ENCODE results near the gene NXPH4.

The NXPH4 gene

DNA sequence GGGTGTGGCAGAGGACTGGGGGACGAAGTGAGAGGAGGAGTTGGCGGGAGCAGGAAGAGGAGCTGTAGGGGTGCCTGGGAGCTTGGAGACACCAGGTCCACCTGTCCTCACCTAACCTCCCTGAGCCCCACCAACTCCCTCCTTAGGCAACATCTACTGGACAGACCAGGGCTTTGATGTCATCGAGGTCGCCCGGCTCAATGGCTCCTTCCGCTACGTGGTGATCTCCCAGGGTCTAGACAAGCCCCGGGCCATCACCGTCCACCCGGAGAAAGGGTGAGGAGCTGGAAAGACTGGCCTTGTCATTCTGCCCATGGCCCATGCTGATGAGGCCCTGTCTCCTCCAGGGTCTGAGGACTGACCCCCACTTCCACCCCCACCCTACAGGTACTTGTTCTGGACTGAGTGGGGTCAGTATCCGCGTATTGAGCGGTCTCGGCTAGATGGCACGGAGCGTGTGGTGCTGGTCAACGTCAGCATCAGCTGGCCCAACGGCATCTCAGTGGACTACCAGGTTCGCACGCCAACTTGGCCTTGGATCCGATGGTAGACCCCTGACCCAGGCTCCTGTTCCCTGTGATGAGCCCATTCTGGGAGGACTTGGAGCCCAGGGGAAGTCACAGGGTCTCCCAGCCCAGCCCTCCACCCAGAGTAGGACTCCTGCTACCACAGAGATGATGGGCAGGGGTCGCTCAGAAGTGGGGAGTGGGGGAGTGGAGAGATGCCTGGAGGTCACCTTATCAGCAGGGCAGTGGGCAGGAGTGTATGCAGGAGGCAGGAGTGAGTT lies 32.5 kb upstream of the NXPH4 start:
- DNase-seq (ENCODE audit: low read depth), result no peak

DNA sequence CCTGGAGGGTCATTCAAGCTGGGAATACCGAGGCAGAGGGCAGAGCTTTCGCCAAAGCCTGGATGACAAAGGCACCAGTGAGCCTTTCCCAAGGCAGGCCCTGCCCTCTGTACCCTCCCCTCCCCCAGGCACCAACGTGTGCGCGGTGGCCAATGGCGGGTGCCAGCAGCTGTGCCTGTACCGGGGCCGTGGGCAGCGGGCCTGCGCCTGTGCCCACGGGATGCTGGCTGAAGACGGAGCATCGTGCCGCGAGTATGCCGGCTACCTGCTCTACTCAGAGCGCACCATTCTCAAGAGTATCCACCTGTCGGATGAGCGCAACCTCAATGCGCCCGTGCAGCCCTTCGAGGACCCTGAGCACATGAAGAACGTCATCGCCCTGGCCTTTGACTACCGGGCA lies 31.2 kb upstream of the NXPH4 start:
- DNase-seq (ENCODE audit: low read depth), result no peak

DNA sequence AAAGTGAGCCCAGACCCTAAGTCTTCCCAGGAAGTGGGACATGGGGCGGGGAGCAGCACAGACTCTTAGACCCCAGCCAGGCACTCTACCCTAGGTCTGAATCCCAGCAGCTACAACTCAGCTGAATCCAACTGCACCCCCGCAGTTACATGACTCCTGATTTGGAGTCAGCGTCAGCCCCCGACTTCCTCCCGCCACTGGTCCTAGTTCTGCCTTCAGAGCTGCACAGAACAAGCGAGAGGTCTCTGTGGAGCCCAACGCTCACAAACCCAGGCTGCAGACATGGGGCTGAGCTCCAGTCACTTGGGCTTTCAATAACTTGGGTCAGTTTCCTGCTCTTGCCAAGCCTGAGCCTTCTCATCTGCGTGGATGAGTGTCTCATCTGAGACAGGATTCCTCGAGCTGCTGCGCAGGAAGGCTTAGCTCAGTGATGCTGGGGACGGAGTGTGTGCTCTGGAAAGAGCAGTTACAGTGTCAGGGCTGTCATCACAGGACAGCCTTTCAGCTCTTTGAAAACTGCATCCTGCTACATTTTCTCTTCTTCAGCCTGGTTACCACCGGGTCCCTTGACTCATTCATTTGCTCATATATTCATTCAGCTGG lies 30.6 kb upstream of the NXPH4 start:
- DNase-seq (ENCODE audit: low read depth), result no peak

DNA sequence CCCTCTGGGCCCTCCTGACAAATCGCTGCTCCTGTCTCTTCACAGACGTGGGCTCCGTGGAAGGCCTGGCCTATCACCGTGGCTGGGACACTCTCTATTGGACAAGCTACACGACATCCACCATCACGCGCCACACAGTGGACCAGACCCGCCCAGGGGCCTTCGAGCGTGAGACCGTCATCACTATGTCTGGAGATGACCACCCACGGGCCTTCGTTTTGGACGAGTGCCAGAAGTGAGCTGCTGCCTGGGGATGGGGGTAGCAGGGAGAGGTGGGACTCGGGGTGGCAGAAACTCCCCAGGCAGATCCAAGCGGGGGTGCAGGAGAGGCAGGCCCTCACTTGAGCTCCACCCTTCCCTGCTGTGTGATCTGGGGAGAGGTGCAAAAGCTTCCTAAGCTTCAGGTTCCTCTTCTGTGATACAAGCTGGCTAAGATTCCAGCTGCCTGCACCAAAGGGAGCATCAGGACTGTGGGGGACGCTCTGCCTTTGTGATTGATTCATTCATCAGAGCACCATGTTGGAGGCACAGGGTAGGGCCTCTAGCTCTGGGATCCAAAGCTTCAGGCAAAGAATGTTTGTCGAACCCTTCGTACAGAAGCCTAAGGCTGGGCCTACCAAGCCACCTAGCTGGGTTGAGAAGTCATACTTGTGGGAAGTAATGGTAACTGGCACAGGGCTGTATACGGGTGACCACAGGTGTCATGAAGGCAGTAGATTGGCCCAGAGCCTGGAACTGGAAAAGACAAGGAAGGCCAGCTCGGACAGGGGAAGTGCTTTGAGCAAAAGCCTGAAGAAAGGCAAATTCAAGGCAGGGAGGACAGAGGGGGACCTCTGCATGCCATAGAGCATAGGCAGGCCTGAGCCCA lies 29.1 kb upstream of the NXPH4 start:
- no peak for DNase-seq (ENCODE audit: low read depth)

DNA sequence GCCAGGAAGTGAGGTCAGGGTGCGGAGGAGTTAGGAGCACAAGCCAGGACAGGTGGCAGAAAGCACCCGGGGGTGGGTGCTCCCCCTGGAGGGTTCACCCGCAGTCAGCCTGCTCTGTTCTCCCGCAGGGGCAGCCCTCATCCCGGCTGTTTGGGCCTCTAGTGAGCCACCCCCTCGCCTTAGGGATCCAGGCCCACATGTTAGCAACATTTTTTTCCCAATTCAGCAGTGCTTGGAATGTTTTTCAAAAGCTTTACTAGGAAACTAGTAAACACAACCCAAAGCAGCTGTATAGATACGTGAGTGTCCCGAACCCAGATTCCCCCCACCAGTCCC lies 28.5 kb upstream of the NXPH4 start:
- DNase-seq (ENCODE audit: low read depth), result no peak

DNA sequence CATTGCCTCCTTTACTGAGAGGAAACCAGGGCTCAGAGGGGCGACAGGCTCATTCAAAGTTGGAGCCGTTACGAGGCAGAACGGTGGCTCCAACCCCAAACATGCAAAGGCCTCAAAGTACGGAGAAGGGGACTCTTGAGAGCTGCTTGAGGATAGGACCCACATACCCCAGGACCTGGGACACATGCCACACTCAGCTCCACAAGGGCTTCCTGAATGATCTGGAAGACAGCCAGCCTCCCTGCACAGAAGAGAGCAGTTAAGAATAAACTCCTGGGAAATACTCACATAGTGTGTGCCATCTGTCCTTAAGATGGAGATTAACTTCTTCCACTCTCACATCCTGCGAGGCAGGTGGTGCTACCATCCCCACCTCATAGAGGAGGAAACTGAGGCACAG lies 26.6 kb upstream of the NXPH4 start:
- DNase-seq (ENCODE audit: low read depth), result no peak

DNA sequence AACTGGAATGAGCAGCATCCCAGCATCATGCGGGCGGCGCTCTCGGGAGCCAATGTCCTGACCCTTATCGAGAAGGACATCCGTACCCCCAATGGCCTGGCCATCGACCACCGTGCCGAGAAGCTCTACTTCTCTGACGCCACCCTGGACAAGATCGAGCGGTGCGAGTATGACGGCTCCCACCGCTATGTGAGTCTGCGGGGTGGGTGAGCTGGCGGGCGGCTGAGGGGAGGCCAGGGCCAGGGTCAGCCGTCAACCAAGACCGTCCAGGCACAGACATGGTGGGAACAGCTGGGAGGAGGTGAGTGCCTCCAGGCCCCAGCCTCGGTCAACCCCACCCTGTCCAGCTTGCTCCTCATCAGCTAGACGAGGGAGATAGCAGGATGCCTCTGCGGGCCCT lies 25.8 kb upstream of the NXPH4 start:
- DNase-seq (ENCODE audit: low read depth), result no peak

DNA sequence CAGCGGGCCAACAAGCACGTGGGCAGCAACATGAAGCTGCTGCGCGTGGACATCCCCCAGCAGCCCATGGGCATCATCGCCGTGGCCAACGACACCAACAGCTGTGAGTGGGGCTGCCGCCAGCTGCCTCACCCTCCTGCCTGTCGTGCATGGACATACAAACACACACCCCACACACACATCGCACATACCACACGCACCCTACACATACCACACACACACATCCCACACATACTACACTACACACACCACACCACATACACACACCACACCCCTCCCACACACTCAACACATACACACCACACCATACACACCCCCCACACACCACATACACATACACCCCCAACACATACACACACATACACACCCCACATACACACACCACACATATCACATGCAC lies 25.2 kb upstream of the NXPH4 start:
- no peak for DNase-seq (ENCODE audit: low read depth)

DNA sequence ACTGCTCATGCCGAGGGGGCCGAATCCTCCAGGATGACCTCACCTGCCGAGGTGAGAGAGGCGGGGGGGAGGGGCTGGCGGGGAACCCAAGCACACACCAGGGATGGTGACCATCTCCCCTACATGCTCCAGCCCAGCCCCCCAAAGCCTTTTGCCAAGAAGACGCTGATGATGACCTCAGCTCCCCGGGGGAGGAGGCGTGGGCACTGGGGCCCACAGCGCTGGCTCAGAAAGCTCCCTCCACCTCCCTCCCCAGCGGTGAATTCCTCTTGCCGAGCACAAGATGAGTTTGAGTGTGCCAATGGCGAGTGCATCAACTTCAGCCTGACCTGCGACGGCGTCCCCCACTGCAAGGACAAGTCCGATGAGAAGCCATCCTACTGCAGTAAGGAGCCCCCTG lies 23.7 kb upstream of the NXPH4 start:
- DNase-seq (ENCODE audit: low read depth), result no peak

DNA sequence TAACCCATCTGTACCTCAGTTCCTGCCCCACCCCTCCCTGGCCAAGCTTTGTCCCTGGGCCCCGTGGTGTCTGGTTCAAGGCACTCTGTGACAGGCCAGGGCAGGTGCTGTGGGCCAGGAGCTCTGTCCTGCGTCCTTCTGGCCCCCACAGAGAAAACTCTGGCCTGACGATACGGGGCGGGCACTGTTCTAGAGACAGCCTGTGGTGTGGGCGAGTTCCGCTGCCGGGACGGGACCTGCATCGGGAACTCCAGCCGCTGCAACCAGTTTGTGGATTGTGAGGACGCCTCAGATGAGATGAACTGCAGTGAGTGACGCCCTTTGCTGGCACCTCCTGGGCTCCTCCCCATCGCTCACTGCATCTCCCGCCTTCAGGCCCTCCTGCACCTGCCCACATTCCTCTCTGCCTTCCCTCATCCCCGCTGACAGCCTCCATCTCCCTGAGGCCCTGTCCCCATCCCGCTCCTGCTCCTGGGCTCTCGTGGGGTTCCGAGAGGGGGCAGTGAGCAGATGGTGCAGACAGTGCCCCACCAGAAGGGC lies 22.8 kb upstream of the NXPH4 start:
- DNase-seq (ENCODE audit: low read depth), result no peak

DNA sequence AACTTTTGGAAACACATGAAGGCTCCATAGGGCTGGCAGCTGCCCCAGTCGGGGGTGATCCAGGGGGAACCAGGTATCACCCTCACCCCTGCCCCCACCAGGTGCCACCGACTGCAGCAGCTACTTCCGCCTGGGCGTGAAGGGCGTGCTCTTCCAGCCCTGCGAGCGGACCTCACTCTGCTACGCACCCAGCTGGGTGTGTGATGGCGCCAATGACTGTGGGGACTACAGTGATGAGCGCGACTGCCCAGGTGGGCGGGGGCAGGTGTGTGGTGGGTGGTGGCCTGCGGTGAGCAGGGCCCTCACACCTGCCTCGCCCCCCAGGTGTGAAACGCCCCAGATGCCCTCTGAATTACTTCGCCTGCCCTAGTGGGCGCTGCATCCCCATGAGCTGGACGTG lies 22.3 kb upstream of the NXPH4 start:
- DNase-seq (ENCODE audit: low read depth), result no peak

DNA sequence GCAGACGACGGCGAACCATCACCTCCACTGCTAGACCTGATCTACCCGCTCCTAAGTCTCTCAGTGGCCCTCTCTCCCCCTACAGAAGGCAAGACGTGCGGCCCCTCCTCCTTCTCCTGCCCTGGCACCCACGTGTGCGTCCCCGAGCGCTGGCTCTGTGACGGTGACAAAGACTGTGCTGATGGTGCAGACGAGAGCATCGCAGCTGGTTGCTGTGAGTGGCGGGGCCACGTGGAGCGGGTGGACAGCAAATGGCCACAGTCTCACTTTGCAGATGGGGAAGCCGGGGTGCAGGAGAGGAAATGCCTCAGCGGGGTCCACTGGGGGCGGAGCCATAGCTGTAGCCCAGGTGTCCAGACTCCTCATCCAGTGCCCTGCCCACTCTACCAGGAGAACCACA lies 21.4 kb upstream of the NXPH4 start:
- DNase-seq (ENCODE audit: low read depth), result no peak

DNA sequence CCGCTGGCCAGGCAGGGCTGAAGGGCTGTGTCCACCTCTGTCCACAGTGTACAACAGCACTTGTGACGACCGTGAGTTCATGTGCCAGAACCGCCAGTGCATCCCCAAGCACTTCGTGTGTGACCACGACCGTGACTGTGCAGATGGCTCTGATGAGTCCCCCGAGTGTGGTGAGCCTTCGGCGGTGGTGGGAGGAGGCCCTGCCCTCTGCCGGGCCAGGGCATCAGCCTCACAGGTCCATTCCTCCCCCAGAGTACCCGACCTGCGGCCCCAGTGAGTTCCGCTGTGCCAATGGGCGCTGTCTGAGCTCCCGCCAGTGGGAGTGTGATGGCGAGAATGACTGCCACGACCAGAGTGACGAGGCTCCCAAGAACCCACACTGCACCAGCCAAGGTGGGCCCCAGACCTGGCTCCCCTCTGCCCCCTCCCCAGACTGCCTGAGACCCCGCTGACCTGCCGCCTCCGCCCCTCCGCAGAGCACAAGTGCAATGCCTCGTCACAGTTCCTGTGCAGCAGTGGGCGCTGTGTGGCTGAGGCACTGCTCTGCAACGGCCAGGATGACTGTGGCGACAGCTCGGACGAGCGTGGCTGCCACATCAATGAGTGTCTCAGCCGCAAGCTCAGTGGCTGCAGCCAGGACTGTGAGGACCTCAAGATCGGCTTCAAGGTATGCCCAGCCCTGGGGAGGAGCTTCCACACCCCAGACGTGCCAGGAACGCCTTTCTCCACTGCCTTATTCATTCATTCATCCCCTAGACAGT lies 20.8 kb upstream of the NXPH4 start:
- no peak for DNase-seq (ENCODE audit: low read depth)

DNA sequence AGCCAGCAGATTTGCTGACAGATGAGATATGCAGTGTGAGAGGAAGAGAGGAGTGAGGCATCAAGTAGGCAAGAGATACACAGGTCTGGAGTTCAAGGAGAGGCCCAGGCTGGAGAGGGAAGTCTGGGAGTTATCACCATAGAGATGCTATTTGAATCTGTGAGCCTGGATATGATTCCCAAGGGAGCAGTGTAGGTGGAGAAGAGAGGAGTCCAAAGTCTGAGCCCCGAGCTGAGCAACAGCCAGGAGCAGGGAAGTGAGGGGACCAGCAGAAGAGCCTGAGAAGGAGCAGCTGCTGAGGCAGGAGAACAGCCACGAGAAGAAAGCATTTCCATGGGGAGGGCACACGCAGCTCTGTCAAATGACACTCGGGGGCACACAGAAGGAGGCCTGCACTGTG lies 20.2 kb upstream of the NXPH4 start:
- no peak for DNase-seq (ENCODE audit: low read depth)

DNA sequence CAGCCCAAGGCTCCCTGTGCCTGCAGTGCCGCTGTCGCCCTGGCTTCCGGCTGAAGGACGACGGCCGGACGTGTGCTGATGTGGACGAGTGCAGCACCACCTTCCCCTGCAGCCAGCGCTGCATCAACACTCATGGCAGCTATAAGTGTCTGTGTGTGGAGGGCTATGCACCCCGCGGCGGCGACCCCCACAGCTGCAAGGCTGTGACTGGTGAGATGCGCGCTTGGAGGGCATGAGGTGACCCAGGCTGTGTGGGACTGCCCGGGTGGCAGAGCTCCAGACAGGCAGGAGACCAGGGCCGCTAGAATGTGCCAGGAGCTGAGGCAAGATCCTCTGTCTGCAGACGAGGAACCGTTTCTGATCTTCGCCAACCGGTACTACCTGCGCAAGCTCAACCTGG lies 19.6 kb upstream of the NXPH4 start:
- DNase-seq (ENCODE audit: low read depth), result no peak

DNA sequence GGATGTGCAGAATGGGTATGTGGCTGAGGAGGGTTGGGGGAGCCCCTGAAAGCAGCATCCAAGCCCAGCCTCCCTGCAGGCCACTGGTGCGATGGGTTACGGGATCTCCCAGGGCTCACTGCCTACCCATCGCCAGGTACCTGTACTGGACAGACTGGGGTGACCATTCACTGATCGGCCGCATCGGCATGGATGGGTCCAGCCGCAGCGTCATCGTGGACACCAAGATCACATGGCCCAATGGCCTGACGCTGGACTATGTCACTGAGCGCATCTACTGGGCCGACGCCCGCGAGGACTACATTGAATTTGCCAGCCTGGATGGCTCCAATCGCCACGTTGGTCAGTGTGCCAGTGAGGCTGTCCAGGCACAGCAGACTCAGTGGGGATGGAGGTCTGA lies 18.3 kb upstream of the NXPH4 start:
- no peak for DNase-seq (ENCODE audit: low read depth)

DNA sequence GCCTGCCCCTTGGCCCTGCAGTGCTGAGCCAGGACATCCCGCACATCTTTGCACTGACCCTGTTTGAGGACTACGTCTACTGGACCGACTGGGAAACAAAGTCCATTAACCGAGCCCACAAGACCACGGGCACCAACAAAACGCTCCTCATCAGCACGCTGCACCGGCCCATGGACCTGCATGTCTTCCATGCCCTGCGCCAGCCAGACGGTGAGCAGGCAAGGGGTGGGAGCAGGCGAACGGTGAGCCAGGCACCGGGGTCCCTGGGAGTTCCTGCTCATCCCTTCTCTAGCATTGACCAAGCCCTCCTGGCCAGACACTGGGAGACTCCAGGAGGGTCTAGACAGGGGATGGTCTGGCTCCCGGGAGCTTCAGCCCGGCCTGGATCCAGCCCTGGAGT lies 17.4 kb upstream of the NXPH4 start:
- DNase-seq (ENCODE audit: low read depth), result no peak

DNA sequence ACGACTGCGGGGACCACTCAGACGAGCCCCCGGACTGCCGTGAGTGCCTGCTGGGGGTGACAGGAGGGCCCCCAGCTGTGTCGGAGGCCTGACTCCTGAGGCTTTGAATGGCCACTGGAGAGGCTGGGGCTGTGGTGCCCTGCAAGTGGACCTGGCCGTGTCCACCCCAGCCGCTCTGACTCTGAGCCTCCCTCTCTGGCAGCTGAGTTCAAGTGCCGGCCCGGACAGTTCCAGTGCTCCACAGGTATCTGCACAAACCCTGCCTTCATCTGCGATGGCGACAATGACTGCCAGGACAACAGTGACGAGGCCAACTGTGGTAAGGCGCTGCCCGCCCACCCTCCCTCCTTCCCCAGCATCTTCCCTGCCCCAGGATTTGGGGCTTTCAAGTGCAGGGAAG lies 16.1 kb upstream of the NXPH4 start:
- no peak for DNase-seq (ENCODE audit: low read depth)

DNA sequence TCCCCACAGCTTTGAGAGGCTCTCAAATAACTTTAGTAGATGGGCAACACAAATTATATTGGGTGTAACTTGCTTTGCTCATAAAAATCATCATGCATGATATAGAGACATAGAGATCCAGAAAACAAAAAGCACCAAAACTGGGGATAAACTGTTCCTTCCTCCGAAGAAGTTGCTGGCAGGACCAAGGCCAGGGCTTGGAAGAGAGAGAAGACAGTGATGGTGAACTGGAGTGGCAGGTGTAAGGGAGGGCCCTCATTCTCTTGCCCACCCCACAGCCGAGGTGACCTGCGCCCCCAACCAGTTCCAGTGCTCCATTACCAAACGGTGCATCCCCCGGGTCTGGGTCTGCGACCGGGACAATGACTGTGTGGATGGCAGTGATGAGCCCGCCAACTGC lies 15.4 kb upstream of the NXPH4 start:
- no peak for DNase-seq (ENCODE audit: low read depth)

DNA sequence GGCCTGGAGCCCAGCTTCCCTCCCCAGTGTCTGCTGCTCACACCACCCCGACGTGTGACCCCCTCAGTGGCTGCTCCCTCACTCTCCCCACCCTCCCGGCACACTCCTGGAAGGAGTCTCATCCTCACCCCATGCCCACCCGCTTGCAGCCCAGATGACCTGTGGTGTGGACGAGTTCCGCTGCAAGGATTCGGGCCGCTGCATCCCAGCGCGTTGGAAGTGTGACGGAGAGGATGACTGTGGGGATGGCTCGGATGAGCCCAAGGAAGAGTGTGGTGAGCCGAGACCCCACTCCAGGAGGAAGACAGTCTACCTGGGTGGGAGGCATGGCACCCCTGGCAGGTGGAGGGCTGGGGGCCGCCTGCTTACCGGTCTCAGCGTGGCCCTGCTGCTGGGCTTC lies 15.0 kb upstream of the NXPH4 start:
- no peak for DNase-seq (ENCODE audit: low read depth)

DNA sequence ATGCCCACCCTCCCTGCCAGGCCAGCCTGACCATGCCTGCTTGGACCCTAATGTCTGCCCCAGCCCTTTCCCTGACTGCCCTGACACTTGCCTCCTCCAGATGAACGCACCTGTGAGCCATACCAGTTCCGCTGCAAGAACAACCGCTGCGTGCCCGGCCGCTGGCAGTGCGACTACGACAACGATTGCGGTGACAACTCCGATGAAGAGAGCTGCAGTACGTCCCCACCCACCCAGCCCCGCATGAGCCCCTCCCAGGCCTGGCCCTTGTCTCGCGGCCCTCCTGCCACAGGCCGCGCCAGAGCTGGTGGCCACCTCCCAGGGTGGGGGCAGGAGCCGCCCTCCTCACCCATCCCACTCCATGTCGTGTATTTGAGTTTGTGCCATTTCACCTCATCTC lies 14.3 kb upstream of the NXPH4 start:
- DNase-seq (ENCODE audit: low read depth), result no peak

DNA sequence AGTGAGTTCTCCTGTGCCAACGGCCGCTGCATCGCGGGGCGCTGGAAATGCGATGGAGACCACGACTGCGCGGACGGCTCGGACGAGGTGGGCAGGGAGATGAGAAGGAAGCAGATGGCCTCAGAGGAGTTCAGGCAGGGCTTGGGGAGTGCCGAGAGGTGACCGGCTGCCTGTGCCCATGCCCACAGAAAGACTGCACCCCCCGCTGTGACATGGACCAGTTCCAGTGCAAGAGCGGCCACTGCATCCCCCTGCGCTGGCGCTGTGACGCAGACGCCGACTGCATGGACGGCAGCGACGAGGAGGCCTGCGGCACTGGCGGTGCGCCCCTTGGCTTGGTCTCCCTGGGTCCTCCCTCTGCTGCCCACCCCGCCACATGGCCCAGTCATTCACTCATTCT lies 13.4 kb upstream of the NXPH4 start:
- no peak for DNase-seq (ENCODE audit: low read depth)
